ENCODE data around the gene IDH2.

The IDH2 gene

DNA sequence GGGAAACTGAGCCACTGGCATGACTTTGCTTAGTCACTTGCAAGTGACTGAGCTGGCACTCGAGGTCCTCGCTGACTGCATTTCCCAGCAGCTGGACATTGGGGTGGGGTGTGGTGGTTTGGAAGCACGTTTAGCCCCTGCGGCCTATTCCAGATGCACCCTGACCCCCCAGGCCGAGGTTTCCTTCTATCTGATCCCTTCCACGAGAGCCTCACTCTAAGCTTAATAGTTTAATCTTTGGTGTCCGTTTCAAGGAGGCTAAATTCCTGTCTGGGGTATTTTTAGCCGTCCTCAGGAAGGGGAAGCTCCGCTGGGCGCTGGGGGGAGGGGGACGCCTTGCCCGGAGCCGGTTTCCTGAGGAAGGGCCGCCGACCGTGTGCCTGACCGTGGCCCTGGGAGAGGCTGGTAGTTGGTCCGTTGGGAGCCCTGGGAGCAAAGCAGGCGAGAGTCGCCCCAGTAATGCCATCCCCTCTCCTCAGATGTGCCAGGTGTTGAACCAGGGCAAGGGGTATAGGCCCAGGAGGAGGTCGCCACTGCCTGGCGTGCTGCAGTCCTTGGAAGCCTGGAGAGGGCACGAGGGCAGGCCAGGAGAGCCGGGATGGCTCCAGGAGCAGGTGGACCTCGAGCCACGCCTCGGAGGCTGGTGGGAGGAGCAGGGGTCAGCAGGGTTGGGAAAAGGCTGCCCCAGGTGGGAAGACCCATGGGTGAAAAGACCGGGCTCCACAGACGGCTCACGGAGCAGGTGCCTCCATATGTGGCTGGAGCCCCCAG lies 37.2 kb downstream of the IDH2 start:
- TF ChIP-seq ZC3H10 (CRISPR knock-in tag; IDR thresholded peaks at IDR 0.05) (no peak), CSRNP3 (CRISPR knock-in tag; IDR thresholded peaks at IDR 0.05) (no peak), PATZ1 (CRISPR knock-in tag; IDR thresholded peaks at IDR 0.05; ENCODE audit: borderline replicate concordance) (no peak), CREB5 (CRISPR knock-in tag; IDR thresholded peaks at IDR 0.05; ENCODE audit: low read depth) (no peak), ESRRG (CRISPR knock-in tag; IDR thresholded peaks at IDR 0.05) (no peak)
- ATAC-seq = no peak

DNA sequence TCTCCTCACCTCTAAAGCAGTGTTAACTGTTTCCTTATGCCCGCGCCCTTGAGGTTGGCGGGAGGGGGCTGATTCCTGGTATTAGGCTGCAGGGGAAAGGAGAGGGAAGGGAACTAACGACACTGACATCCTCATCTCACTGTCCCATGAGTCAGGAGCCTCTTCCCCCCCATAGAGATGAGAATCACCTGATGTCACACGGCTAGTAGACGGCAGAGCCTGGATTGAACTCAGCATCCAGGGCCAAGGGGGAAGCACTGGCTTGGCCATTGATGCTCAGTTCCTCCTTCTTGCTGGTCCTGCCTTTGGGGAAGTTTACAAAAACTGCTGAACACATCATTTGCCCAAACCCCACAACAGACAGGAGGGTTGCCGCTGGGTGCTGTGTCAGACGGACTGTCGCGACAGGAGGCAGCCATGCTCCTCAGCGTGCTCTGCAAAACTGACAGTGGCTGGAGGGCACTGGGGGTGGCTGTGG lies 38.5 kb downstream of the IDH2 start:
- no peak for ATAC-seq
- TF ChIP-seq OSR1 (CRISPR knock-in tag; IDR thresholded peaks at IDR 0.05) (no peak), TCF4 (CRISPR knock-in tag; IDR thresholded peaks at IDR 0.05; ENCODE audit: borderline replicate concordance) (no peak), ZNF8 (CRISPR knock-in tag; IDR thresholded peaks at IDR 0.05) (no peak), PATZ1 (CRISPR knock-in tag; IDR thresholded peaks at IDR 0.05; ENCODE audit: borderline replicate concordance) (no peak), ARNTL (CRISPR knock-in tag; IDR thresholded peaks at IDR 0.05; ENCODE audit: borderline replicate concordance, low read depth) (no peak), ISL1 (CRISPR knock-in tag; IDR thresholded peaks at IDR 0.05) (no peak), CREB5 (CRISPR knock-in tag; IDR thresholded peaks at IDR 0.05; ENCODE audit: low read depth) (no peak), BACH2 (CRISPR knock-in tag; IDR thresholded peaks at IDR 0.05; ENCODE audit: borderline replicate concordance) (no peak), ESRRG (CRISPR knock-in tag; IDR thresholded peaks at IDR 0.05) (no peak), ZFP3 (CRISPR knock-in tag; IDR thresholded peaks at IDR 0.05) (no peak), TSHZ2 (CRISPR knock-in tag; IDR thresholded peaks at IDR 0.05) (no peak), PPARA (CRISPR knock-in tag; IDR thresholded peaks at IDR 0.05; ENCODE audit: borderline replicate concordance) (no peak)

- TF ChIP-seq SNAI2 (CRISPR knock-in tag; IDR thresholded peaks at IDR 0.05) (no peak), GLIS3 (CRISPR knock-in tag; IDR thresholded peaks at IDR 0.05) (no peak), PATZ1 (CRISPR knock-in tag; IDR thresholded peaks at IDR 0.05; ENCODE audit: borderline replicate concordance) (no peak), BACH2 (CRISPR knock-in tag; IDR thresholded peaks at IDR 0.05; ENCODE audit: borderline replicate concordance) (no peak), TCF4 (CRISPR knock-in tag; IDR thresholded peaks at IDR 0.05; ENCODE audit: borderline replicate concordance) (no peak)
- no peak for ATAC-seq
Measured at GRCh38 chr15:90062973-90063769, 39.1 kb downstream of the IDH2 start.
